ENCODE data around the gene IL13.
"Not testable (repeated sequence)": the region's sequence is repeated elsewhere in the genome, so short reads cannot be mapped to it uniquely, and the experiment has no call there.

Gene IL13

DNA sequence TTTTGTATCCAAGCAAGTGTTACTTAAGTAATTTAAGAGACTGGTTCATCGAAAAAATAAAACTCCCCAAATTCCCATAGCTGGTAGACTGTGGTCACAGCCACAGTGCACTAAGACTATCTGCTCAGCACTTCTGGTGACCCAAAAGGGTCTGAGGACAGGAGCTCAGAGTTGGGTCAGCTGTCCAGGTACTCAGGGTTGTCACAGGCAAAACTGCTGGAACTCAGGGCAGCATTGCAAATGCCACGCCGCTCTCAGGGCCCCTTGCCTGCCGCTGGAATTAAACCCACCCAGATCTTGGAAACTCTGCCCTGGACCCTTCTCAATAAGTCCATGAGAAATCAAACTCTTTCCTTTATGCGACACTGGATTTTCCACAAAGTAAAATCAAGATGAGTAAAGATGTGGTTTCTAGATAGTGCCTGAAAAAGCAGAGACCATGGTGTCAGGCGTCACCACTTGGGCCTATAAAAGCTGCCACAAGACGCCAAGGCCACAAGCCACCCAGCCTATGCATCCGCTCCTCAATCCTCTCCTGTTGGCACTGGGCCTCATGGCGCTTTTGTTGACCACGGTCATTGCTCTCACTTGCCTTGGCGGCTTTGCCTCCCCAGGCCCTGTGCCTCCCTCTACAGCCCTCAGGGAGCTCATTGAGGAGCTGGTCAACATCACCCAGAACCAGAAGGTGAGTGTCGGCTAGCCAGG lies at the start of gene IL13:
TSS of gene IL13 (plus strand) at position 498 of the 705 bp plus-strand sequence. CDS start at position 512, 14 bp downstream.
- DNase-seq (ENCODE audit: low read depth): no peak

DNA sequence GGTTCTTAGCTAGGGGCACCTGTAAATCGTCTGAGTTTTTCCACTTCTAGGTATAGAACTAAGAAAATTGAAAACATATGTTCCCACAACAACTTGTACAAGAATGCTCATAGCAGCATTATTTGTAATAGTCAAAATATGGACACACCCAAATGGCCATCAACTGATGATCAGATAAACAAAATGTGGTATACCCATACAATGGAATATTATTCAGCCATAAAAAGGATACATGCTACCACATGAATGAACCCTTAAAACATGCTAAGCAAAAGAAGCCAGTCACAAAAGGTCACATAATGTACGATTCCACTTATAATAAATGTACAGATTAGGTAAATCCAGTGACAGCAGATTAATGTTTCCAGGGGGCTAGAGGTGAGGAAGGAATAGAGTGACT lies 46.0 kb upstream of the IL13 start:
- no peak for DNase-seq (ENCODE audit: low read depth)

DNA sequence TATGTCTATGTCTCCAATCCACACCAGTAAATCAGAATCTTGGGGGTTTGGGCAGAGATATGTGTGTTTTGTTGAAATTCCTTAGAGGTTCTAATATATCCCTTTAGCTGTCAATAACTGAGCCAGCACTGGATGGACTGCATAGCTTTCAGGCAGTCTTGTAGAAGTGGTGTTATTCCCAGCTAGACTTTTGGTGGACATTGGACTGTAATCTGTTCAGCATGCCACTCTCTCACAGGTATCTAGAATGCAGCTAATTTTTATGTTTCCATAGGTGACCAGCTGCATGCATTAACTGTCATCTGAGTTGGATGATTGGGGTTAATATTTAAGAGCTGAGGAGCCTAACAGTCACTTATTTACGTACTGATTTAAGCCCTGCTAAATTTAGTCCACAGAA lies 45.1 kb upstream of the IL13 start:
- no peak for DNase-seq (ENCODE audit: low read depth)

DNA sequence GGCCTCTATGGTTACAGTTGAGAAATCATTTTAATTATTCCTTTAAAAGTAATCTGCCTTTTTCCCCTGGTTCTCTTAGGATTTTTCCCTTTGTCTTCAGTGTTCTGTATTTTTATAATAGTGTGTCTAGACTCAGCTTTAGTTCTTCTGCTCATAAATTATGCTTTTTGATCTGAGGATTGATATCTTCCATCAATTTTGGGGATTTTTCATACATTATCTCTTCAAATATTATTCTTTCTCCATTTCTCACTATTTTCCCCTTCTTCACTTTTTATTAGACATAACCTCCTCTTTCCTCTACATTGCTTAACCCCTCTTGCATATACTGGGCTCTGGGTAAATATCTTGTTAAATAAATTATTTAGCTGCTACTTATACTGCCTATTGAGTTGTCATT lies 36.3 kb upstream of the IL13 start:
- DNase-seq (ENCODE audit: low read depth): no peak

DNA sequence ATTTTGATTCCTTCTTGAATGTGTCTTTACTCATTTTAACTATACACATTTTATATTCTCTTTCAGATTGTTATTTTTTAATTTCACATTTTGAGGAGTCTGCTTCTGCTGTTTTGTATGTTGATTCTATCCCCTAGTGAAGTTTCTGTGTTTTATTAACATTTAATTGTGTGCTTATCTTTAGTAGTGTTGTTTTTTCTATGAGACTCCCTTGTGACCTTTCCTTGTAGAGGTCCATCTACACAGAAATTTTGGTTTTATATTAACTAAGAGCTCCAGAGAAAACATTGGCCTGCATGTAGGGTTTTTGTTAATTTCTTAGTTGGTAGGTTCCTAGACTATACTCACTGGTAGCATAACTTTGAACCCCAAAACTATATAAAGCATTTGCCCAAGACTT lies 35.4 kb upstream of the IL13 start:
- DNase-seq (ENCODE audit: low read depth): no peak

DNA sequence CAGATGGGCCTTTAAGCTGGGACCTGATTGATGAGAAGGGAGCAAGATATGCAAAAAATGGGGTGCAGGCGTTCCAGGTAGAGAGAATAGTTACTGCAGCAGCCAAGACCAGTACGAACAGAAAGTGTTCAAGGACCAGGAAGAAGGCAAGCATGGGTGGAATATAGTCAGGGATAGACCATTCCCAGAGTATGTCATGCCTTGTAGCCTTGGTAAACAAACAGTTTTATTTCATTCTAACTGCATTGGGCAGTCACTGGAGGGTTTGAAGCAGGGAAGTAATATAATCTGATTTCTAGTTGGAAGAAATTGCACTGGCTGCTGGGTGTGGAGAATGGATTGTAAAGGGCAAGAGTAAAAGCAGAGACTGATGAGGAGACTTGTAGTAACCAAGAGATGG lies 30.5 kb upstream of the IL13 start:
- DNase-seq (ENCODE audit: low read depth): no peak

DNA sequence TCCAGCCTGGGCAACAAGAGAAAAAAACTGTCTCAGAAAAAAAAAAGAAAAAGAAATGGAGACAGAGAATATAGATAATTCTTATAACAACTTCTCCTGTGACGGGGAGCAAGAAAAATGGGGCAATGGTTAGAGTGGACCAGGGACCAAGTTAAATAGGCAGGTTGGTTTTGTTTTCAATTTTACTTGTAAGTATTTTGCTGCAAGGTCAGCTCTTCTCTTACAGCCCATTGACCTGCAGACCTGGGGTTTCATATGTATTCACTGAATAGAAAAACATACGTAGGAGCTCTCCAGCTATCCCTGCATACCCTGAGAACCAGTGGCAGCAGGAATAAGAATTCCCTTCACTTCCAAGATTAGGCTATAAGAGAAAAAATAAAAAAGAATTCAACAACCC lies 29.2 kb upstream of the IL13 start:
- DNase-seq (ENCODE audit: low read depth): no peak

DNA sequence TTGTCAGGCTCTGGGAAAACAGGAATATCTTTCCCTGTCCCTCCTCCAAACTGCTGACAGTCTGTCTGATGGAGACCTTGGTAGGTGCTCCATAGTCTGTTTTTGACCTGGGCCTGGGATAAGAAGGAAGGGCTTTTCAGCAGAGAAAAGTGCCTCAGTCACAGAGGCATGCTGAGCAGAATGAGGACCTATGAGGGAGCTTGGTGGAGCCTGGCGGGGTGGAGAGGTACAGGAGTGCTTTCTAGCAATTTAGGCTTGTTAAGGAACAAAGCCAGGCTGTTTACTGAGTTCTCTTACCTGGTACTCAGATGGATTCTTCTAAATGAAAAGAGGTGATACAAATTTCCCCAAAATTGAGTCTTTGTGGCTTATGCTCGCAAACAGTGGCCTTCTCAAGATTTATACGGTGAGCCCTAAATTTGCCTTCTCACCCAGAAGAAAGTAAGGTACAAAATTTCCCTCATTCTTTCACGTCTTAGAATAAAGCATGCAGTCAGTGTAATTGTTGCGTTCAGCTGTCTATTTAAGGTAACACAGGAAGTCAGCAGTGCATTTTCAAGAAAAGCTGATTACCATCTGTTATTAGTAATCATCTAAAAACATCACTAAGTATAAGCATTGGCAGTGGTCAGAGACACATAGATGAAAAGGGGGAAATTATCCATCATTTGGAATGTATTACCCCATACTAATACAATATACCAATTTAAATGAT lies 28.6 kb upstream of the IL13 start:
- no peak for DNase-seq (ENCODE audit: low read depth)

DNA sequence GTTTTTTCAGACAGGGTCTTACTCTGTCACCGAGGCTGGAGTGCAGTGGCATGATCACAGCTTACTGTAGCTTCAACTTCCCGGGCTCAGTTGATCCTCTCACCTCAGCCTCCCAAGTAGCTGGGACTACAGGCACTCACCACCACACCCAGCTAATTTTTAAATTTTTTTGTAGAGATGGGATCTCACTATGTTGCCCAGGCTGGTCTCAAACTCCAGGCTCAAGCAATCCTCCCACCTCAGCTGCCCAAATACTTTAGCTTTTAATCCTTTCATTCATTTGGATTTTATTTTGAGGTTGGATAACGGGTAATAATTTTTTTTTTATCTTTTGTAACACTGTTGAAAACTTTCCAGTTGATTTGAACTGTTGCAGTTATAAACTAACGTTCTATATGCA lies 24.4 kb upstream of the IL13 start:
- not testable (repeated sequence) for DNase-seq (ENCODE audit: low read depth)

DNA sequence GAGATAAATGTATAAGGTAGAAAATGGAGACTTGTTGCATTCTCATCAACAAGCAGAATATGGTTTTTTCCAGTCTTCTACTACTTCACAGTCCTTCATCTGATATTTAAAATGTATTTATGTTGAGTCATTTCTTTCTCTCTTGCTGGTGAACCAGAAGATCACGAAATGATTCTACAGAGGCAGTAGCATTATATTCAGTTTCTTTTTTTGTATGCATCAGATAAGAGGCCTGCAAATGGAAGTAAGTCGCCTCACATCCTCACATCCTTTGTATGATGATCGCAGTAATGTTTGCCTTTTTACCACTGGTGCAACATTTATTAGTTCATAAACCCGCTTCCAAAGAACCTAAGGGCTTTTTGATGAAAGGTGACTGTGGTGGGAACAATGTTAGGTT lies 22.1 kb upstream of the IL13 start:
- DNase-seq (ENCODE audit: low read depth): no peak

DNA sequence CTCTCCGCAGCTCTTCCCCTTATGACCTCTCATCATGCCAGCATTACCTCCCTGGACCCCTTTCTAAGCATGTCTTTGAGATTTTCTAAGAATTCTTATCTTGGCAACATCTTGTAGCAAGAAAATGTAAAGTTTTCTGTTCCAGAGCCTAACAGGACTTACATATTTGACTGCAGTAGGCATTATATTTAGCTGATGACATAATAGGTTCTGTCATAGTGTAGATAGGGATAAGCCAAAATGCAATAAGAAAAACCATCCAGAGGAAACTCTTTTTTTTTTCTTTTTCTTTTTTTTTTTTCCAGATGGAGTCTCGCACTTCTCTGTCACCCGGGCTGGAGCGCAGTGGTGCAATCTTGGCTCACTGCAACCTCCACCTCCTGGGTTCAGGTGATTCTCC lies 20.7 kb upstream of the IL13 start:
- no peak for DNase-seq (ENCODE audit: low read depth)

DNA sequence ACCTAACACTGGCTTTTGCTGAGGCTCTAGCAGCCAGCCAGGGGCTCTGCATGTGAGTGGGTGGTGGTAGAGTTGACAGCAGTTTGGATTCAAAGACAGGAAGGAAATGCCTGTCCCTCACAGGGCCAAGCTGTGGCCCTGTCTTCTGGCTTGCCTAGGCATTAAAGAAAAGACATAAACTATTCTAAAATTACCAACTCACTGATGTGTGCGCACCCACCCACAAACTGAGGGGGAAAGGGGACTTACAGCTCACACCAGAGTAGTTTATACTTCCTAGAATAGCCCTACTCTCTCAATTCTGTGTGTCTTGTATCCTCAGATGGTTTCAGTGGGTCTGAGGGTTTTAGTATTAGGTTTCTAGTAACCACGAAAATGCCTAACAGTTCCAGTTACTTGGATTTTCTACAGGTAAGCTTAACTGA lies 18.3 kb upstream of the IL13 start:
- no peak for DNase-seq (ENCODE audit: low read depth)

DNA sequence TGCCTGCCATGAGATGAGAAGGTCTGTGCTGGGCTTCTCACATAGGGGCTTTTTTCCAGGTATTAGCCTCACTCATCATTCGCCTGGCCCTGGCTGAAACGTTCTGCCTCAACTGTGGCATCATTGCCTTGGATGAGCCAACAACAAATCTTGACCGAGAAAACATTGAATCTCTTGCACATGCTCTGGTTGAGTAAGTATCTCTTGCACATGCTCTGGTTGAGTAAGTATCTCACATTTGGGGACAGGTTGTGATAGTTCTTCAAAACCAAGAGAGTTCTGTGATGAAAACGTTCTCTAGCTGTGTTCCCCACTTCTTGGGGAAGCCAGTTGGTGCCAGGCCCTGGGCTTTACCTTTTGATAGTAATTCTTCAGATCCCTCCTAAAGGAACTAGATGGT lies 17.4 kb upstream of the IL13 start:
- DNase-seq (ENCODE audit: low read depth): no peak

DNA sequence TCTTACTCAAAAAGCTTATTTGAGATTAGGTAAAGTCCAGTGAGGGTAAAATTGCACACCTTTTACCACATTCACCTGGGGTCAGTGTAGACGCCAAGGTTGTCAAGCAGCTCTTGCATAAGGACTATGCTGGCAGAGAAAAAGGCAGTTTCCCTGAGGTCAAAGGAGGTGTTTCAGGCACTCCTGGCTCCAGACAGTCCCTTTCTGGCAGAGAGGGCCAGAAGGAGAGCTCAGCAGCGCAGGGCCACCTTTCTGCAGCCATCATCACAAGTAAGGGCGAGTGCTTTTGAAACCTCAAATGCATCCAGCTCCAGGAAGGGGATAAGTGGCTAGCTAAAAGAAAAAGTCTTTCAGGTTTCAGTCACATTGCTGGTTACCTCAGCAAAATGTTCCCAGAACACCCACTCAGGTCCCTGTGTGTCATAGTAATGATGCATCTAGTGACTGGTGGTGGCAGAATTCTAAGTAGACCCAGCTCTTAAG lies 16.7 kb upstream of the IL13 start:
- DNase-seq (ENCODE audit: low read depth): no peak

DNA sequence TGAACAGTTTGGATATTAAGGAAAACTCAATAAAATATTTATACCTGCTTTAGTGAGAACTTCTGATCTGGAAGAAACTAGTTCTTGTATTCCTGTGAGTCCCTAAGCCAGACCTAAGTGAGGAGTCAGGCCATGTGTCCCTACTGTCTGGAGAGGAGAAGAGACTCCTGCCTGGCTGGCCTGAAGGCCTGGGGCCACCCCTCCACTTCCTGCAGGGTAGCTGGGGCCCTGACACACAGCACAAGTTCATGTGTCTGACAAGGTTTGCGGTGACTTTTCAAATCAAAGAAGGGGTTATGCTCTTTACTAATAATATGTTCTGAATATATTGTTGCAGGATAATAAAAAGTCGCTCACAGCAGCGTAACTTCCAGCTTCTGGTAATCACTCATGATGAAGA lies 16.1 kb upstream of the IL13 start:
- no peak for DNase-seq (ENCODE audit: low read depth)

DNA sequence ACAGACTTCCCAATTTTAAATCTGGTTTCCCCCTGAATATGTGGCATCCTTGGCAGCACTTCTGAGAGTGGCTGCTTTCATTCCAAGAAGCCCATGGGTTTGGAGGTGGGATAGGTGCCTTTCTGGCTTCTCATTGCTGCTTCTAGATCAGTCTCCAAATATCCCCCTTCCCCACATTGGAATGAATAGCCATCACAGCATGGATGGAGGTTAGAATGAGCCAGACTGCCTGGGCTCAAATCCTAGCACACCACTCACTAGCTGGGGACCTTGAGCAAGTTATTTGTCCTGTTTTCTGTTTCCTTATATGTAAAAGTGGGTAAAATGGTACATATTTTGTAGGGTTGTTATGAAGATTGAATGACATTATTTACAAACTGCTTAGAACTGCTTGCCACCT lies 13.8 kb upstream of the IL13 start:
- no peak for DNase-seq (ENCODE audit: low read depth)

DNA sequence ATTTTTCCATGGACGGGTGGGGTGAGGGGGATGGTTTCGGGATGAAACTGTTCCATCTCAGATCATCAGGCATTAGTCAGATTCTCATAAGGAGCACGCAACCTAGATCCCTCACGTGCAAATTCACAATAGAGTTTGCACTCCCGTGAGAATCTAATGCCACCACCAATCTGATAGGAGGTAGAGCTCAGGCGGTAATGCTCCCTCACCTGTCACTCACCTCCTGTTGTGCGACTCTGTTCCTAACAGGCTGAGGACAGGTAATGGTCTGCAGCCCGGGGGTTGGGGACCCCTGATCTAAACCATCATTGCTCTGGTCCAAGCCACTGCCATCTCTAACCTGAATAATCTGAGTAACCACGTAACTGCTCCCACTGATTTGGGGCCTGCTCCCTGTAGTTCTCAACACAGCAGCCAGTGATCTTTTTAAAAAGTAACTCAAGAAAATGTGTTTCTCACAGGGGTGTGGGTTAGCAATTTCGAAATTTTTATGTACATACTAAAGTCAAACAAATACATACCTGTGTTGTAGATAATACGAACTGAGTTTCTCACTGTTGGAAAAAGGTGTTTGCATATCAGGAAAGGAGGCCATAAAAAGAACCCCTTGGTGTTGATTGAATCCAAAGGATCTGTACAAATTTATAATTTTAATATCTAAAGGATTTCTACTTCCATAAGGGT lies 11.2 kb upstream of the IL13 start:
- no peak for DNase-seq (ENCODE audit: low read depth)

DNA sequence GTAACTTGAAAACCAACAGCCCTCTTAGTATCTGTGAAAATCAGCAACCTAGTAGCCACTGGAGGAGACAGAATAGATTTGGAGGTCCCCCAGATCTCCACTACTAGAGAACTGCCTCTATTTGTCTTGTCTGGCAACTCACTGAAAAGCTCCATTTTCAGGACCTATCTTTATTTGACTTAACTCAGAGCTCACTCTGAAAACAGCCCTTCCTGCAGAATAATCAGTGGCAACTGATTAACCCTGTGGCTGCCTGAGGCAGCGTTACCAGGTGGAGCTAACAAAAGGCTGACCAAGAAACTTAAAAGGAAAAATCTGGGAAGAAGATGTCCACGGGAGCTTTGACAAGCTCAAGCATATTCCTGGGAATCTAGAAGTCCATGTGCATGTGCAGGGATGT lies 10.5 kb upstream of the IL13 start:
- no peak for DNase-seq (ENCODE audit: low read depth)

DNA sequence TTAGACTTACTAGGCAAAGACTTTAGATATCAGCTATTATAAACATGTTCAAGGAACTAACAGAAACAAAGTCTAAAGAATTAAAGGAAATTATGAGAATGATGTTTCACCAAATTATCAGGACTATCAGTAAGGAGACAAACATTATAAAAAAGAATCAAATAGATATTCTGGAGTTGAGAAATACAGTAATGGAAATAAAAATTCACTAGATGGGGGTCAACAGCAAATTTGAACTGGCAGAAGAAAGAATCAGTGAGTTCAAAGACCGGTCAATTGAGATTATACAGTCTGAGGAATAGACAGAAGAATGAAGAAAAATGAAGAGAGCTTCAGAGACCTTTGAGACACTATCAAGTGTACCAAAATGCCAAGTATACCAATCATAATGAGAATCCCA lies 9.6 kb upstream of the IL13 start:
- DNase-seq (ENCODE audit: low read depth): no peak

DNA sequence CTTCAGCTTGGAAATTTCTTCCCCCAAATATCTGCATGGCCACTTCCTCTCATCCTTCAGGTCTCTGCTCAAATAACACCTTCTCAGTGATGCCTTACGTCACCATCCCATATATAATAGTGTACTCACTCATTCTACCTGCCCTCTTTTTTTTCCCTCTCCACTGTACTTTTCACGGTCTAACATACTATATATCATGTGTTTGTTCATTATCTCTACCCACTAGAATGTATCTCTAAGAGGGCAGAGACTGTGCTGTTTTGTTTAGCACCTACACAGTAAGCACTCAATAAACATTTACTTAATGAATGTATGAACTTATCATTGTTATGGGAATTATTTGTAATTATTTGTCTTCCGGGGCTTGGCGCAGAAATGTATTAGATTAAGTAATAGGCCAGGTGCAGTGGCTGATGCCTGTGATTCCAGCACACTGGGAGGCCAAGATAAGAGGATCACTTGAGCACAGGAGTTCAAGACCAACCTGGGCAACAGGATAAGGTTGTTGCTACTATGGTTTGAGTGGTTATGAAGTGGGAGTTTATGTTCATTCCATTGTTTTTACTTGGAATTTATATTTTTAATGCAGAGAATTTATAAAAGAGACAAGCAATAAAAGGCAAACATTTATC lies 6.0 kb upstream of the IL13 start:
- no peak for DNase-seq (ENCODE audit: low read depth)

DNA sequence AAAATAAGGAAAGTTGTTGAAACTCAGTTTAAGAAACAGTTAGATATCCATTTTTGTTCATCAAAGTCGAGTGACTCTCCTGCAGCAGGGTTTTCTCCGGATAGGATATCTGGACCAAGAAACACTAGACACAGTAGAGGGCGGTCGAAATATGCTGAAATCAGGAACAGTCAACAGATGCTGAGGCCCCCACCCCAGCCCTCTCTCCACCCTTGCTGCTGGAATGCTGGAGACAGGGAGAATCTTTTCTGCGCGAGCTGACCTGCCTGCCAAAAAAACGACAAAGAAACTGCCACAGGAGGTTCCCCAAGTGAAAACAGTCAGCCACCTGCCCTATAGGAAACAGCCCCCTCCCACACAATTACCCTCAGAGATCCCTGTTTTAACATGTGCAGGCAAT lies 4.3 kb upstream of the IL13 start:
- DNase-seq (ENCODE audit: low read depth): no peak

DNA sequence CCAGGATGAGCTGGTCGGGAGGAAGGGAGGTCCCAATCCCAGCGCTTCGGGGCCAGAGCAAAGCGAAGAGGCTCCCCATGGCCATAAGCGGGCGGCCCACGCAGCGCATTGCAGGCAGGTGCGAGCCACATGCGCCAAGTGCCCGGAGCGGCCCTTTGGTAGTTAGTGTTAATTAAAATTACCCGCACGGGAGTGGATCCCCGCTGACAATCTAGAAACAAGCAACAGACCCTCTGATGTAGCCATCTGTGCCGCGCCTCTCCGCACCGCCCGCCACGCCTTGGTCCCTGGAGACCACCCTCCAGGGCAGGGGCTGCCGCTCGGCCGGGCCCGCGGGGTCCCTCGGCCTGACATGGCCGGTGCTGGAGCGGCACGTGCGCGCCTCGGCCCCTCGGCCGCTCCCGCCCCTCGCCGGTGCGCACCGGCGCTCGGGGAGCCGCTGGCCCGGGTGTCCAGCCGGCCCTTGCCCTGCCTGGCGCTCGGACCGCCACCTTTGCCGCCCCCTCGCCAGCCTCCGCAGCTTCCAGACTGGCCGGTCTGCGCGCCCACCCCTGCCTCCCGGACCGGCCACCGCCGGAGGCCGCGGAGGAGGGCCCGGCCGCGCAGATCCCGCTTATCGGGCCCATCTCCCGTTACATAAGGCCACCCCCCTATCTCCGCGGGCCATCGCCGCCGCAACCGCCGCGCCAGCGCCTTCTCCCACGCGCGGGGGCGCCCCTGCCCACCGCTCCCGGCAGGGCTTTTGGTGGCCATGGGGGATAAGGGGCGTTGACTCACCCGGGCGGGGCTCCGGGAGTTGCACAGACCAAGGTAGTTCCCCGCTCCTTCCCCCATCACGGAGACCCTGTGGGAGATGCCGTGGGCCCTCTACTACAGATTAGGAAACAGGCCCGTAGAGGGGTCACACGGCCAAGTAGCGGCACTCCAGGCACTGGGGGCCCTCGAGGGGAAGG lies 1.9 kb upstream of the IL13 start:
- DNase-seq (ENCODE audit: low read depth): no peak

Measured in activated T-cell treated with anti-CD3 and anti-CD28 coated beads for 1 hour (primary cell).